HG03432 (cell line): ENCODE measurements around the gene TRMT2A.

Experiments used
- ATAC-seq: cut with Tn5 transposase; IDR thresholded peaks from one replicate; pipeline ENCODE4 v1.9.1; 2021; ENCODE audit warnings: mild to moderate bottlenecking, moderate library complexity; ENCODE audit not compliant: unreplicated experiment

TRMT2A gene

GRCh38 chr22:20107951-20108756, 8.9 kb downstream of the TRMT2A start:
- ATAC-seq: no peak

GRCh38 chr22:20107471-20107901, 9.5 kb downstream of the TRMT2A start:
- no peak for ATAC-seq

GRCh38 chr22:20106849-20107237, 10.2 kb downstream of the TRMT2A start:
- no peak for ATAC-seq

GRCh38 chr22:20106205-20106848, 10.7 kb downstream of the TRMT2A start:
- no peak for ATAC-seq

GRCh38 chr22:20105456-20106204, 11.4 kb downstream of the TRMT2A start:
- ATAC-seq: no peak

- no peak for ATAC-seq
These were observed 14.7 kb downstream of the TRMT2A start for GRCh38 chr22:20102203-20102780.

- ATAC-seq: no peak
These were observed 15.4 kb downstream of the TRMT2A start for GRCh38 chr22:20101638-20102037.

- ATAC-seq: no peak
These were observed 17.8 kb downstream of the TRMT2A start for GRCh38 chr22:20099099-20099711.

GRCh38 chr22:20096574-20097420, 20.2 kb downstream of the TRMT2A start:
- no peak for ATAC-seq

- no peak for ATAC-seq
These were observed 21.5 kb downstream of the TRMT2A start for GRCh38 chr22:20095521-20095920.

- ATAC-seq: no peak
These were observed 22.7 kb downstream of the TRMT2A start for GRCh38 chr22:20094197-20094807.

- ATAC-seq: no peak
These were observed 23.4 kb downstream of the TRMT2A start for GRCh38 chr22:20093418-20094196.

GRCh38 chr22:20092477-20092854, 24.6 kb downstream of the TRMT2A start:
- ATAC-seq: no peak

GRCh38 chr22:20091690-20092476, 25.1 kb downstream of the TRMT2A start:
- ATAC-seq: no peak

GRCh38 chr22:20090730-20091240, 26.2 kb downstream of the TRMT2A start:
- no peak for ATAC-seq

- ATAC-seq: no peak
These were observed 26.9 kb downstream of the TRMT2A start for GRCh38 chr22:20089977-20090729.
